ENCODE data around the gene BORA.
"Not testable (repeated sequence)": the region's sequence is repeated elsewhere in the genome, so short reads cannot be mapped to it uniquely, and the experiment has no call there.

Gene BORA

GRCh38 chr13:72763411-72763810 is 35.7 kb downstream of the BORA start:
- peak; percentile 3 for DNase-seq

- peak; percentile 1 for DNase-seq
These were observed 46.3 kb downstream of the BORA start for GRCh38 chr13:72774019-72774418.

GRCh38 chr13:72781451-72782439 is 54.0 kb downstream of the BORA start, which contains the start of the genes DIS3 and PIBF1:
Gene DIS3 (minus strand): TSS chr13:72781900. CDS start chr13:72781832, 68 bp downstream.
Gene PIBF1 (plus strand): TSS chr13:72782133. CDS start chr13:72783470, 1,337 bp downstream.
- peak; percentile 99 for DNase-seq

- peak; percentile 10 for DNase-seq
These were observed 55.0 kb downstream of the BORA start for GRCh38 chr13:72782717-72783116.

- not testable (repeated sequence) for DNase-seq
These were observed 57.0 kb downstream of the BORA start for GRCh38 chr13:72784679-72785078.

GRCh38 chr13:72788831-72789230 is 61.1 kb downstream of the BORA start:
- DNase-seq = no peak

- no peak for DNase-seq
These were observed 64.9 kb downstream of the BORA start for GRCh38 chr13:72792640-72793039.

GRCh38 chr13:72798817-72799216 is 71.1 kb downstream of the BORA start:
- DNase-seq = no peak

GRCh38 chr13:72804301-72804700 is 76.6 kb downstream of the BORA start:
- no peak for DNase-seq
